Measurements from ENCODE around the gene MKRN2OS. TPM values are rescaled to one million over a fixed set of nuclear protein-coding genes. Genes with fewer than 3 reads are reported as not detected.

MKRN2OS gene
- total and polyA plus RNA-seq, 2 donors (not counting 3 experiments of a cell fraction or from before 2014, with no cell fraction given), result not detected

DNA sequence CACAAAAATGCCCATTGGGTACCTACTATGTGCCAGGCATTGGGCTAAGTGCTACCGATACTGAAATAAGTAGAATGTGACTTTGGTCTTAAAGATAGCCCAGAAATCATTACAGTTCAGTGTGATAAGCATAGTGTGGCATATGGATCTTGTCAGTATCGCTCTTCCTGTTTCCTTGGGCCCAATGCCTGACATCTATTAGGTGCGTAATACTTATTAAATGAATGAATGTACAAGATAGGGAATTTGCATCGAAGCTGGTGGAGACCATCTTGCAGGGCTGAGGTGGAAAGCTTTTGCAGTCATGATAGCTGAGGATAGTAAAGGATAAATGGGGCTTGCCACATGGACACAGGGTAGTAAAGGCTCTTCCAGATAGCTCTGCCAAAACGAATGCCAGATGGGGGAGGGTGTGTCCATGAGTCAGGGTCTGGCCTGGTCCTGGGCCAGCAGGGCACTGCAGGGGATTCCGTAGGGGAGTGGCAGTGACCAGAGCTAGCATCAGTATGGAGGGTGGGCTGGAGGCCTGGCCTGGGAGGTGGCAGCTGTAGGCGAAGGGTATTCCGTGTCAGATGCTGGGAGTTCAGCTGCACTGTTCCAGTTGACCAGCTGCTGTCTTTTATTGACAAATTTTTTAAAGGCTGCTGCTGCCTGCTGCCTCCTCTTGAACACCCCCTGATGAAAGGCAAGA lies 37.6 kb downstream of the MKRN2OS start:
- intact Hi-C loops (cut with micrococcal nuclease) (loop anchor here (1.0 kb wide), 1 partner anchor 50 kb away; the partner anchor contains the start of gene MKRN2), dilution Hi-C loops (cut with MboI; ENCODE audit: extremely low pct_ligation_motif_present, low sequenced_read_pairs) (no loop called here)
- H3K9me3 ChIP-seq (replicated peaks; ENCODE audit: control insufficient read depth, insufficient read depth, low read length), result no peaks in the 10 kb centered on the region
- H2AFZ ChIP-seq (ENCODE audit: low read depth, low read length), result peak overlapping the region; percentile 9
- peak overlapping the region; percentile 49 for H3K27ac ChIP-seq (ENCODE audit: insufficient read depth, low read depth, low read length)
- FAIRE-seq (peak; percentile 42), DNase-seq (ENCODE audit: low read depth, low spot score) (peak; percentile 39)
- H3K36me3 ChIP-seq (ENCODE audit: control insufficient read depth in 2 of 2, extremely low read depth in 1 of 2, insufficient read depth in 2 of 2, low read length in 2 of 2), result peaks cover 0 to 5% of the 10 kb centered on the region in 2 experiments
- H4K20me1 ChIP-seq (replicated peaks; ENCODE audit: control insufficient read depth, extremely low read depth, insufficient read depth, low read length), result no peaks in the 10 kb centered on the region
- no peak overlapping the region for H3K9ac ChIP-seq (replicated peaks; ENCODE audit: extremely low read depth, insufficient read depth, low read length)
- H3K4me1 ChIP-seq (ENCODE audit: control insufficient read depth, extremely low read depth, insufficient read depth, low read length), result peaks cover 18% of the 10 kb centered on the region
- ChIA-PET CTCF (interaction anchor here (0.9 to 2.6 kb wide), 7 partner anchors 12 to 373 kb away, joined by 3 to 8 read pairs (median 3); partner anchors contain the start of gene TSEN2), POLR2A (interaction anchor here (0.8 kb wide), 1 partner anchor 13 kb away, joined by 4 read pairs; no protein-coding TSS in a partner anchor)
- no peaks in the 10 kb centered on the region for H3K27me3 ChIP-seq (ENCODE audit: control insufficient read depth in 2 of 2, insufficient read depth in 2 of 2, low read length in 2 of 2)
- H3K4me2 ChIP-seq (ENCODE audit: insufficient read depth, low read length), result peak overlapping the region; percentile 53
- BruUV-seq (replicated peaks), result no TSS peak
- no peak for TF ChIP-seq FOS (IDR thresholded peaks at IDR 0.05; ENCODE audit: borderline replicate concordance, insufficient read depth, low read length)
- no peak for TF ChIP-seq MYC (IDR thresholded peaks at IDR 0.05; ENCODE audit: low read depth, low read length)
- TF ChIP-seq POLR2AphosphoS5 (IDR thresholded peaks at IDR 0.05; ENCODE audit: insufficient read depth, low read depth, low read length), result no peak
- TF ChIP-seq POLR2A (IDR thresholded peaks at IDR 0.05; ENCODE audit: low read depth, low read length), result no peak
- no peak for TF ChIP-seq CTCF (IDR thresholded peaks at IDR 0.05; ENCODE audit: extremely low read depth in 1 of 2, insufficient read depth in 1 of 2, low read depth in 1 of 2, low read length in 2 of 2)
- H3K79me2 ChIP-seq (ENCODE audit: control insufficient read depth, insufficient read depth, low read length), result no peaks in the 10 kb centered on the region
- no peak overlapping the region for H3K4me3 ChIP-seq (replicated peaks in 1 of 3; ENCODE audit: insufficient read depth in 1 of 3, low read depth in 1 of 3, low read length in 3 of 3)
- H3K9me1 ChIP-seq (replicated peaks; ENCODE audit: control insufficient read depth, extremely low read depth, insufficient read depth, low read length), result no peaks in the 10 kb centered on the region

Data from endothelial cell of umbilical vein (primary cell).